H1 (cell line): ENCODE measurements around the gene UGT1A6. TPM values are rescaled to one million over a fixed set of nuclear protein-coding genes. Genes with fewer than 3 reads are reported as not detected.

Experiments
- CTCF ChIA-PET: fragments of 300-600 bp; sonication (Branson Sonifier 250); formaldehyde crosslinking; loops from one replicate; lab custom pipeline; 2021; ENCODE audit not compliant: partially characterized antibody; lab: Charles Lee
- POLR2A ChIA-PET: fragments of 300-600 bp; sonication (Branson Sonifier 250); formaldehyde crosslinking; loops from one replicate; lab custom pipeline; 2021; ENCODE audit warnings: inconsistent platforms; ENCODE audit not compliant: partially characterized antibody; lab: Charles Lee
- DNase-seq, 2 experiments: peaks; one replicate each; pipeline versions ENCODE4 v3.0.0 to v3.0.0-alpha.2; 2010 to 2022; ENCODE audit warnings: low spot score in 2 of 2, low read depth in 1 of 2, mixed read lengths in 1 of 2
- FAIRE-seq: peaks from 2 replicates; lab custom pipeline; 2011; peaks lifted over from hg19 to GRCh38; lab: Jason Lieb, UNC
- H2AFZ ChIP-seq: 2 replicates; pipeline ENCODE4 v1.8.1; 2012; ENCODE audit warnings: low read length, inconsistent platforms
- H2AK5ac ChIP-seq: 2 replicates; pipeline ENCODE4 v1.6.1; 2013; ENCODE audit warnings: low read depth, low read length
- H2BK120ac ChIP-seq: replicated peaks from 2 replicates; pipeline ENCODE3; 2013; ENCODE audit warnings: low read depth, low read length, inconsistent platforms
- H2BK12ac ChIP-seq: 2 replicates; pipeline ENCODE4 v1.6.1; 2013; ENCODE audit warnings: low read depth, low read length
- H2BK15ac ChIP-seq: 2 replicates; pipeline ENCODE4 v1.6.1; 2013; ENCODE audit warnings: low read length
- H2BK20ac ChIP-seq: 2 replicates; pipeline ENCODE4 v1.6.1; 2013; ENCODE audit warnings: low read length
- H2BK5ac ChIP-seq: 2 replicates; pipeline ENCODE4 v1.6.1; 2013; ENCODE audit warnings: low read depth, low read length
- H3K14ac ChIP-seq: 2 replicates; pipeline ENCODE4 v1.6.1; 2013; ENCODE audit warnings: inconsistent platforms; ENCODE audit not compliant: insufficient read length
- H3K18ac ChIP-seq: 2 replicates; pipeline ENCODE4 v1.6.1; 2013; ENCODE audit warnings: low read length; ENCODE audit errors: extremely low read depth
- H3K23ac ChIP-seq: 2 replicates; pipeline ENCODE4 v1.6.1; 2013; ENCODE audit warnings: inconsistent platforms; ENCODE audit not compliant: insufficient read length
- H3K23me2 ChIP-seq: 2 replicates; pipeline ENCODE4 v1.6.1; 2013; ENCODE audit warnings: low read depth, low read length
- H3K27ac ChIP-seq: 2 replicates; pipeline ENCODE4 v1.6.1; 2011; ENCODE audit warnings: low read depth, low read length, inconsistent platforms
- H3K27me3 ChIP-seq, 4 experiments: replicated peaks in 1 of 4; 1 replicate in 1 of 4; 2 replicates in 3 of 4; pipeline versions ENCODE4 v1.6.1 to v1.8.1; 2011 to 2013; ENCODE audit warnings: low read length in 3 of 4, mild to moderate bottlenecking in 3 of 4, inconsistent platforms in 2 of 4, mixed read lengths in 2 of 4, moderate library complexity in 1 of 4; ENCODE audit not compliant: control insufficient read depth in 3 of 4, insufficient read depth in 3 of 4; ENCODE audit errors: extremely low read depth in 1 of 4
- H3K36me3 ChIP-seq, 4 experiments: 2 replicates each; pipeline versions ENCODE4 v1.6.1 to v1.8.1; 2011 to 2013; ENCODE audit warnings: mild to moderate bottlenecking in 4 of 4, low read length in 3 of 4, moderate library complexity in 2 of 4, control low read depth in 1 of 4, inconsistent platforms in 1 of 4; ENCODE audit not compliant: insufficient read depth in 4 of 4, control insufficient read depth in 2 of 4
- H3K4ac ChIP-seq: replicated peaks from 2 replicates; pipeline ENCODE3; 2013; ENCODE audit warnings: low read length, low read depth, mixed read lengths, inconsistent platforms; ENCODE audit not compliant: insufficient read length
- H3K4me1 ChIP-seq, 4 experiments: replicated peaks in 1 of 4; 1 replicate in 1 of 4; 2 replicates in 3 of 4; pipeline versions ENCODE4 v1.6.1 to v1.8.1; 2011 to 2013; ENCODE audit warnings: low read length in 3 of 4, inconsistent platforms in 2 of 4, mixed read lengths in 1 of 4; ENCODE audit not compliant: insufficient read depth in 4 of 4, control insufficient read depth in 3 of 4
- H3K4me2 ChIP-seq, 2 experiments: 2 replicates each; pipeline versions ENCODE4 v1.6.1 to v1.8.1; 2011 to 2013; ENCODE audit warnings: low read depth in 2 of 2, low read length in 2 of 2, control low read depth in 1 of 2, inconsistent platforms in 1 of 2, mild to moderate bottlenecking in 1 of 2; ENCODE audit not compliant: insufficient read depth in 1 of 2
- H3K4me3 ChIP-seq, 4 experiments: fragments of 200-600, 300-600 bp in 1 of 4; sonication (generic), shearing (Covaris generic), sonication (Bioruptor Twin) in 1 of 4; 2 replicates each; pipeline versions ENCODE4 v1.5.1 to v1.8.1; 2011 to 2016; ENCODE audit warnings: low read length in 4 of 4, low read depth in 3 of 4, control low read depth in 2 of 4, inconsistent platforms in 2 of 4, mild to moderate bottlenecking in 2 of 4, mixed read lengths in 1 of 4, moderate library complexity in 1 of 4; ENCODE audit not compliant: insufficient read depth in 2 of 4; ENCODE audit errors: extremely low read depth in 1 of 4
- H3K56ac ChIP-seq: replicated peaks from 2 replicates; pipeline ENCODE3; 2013; ENCODE audit warnings: low read depth, mild to moderate bottlenecking, mixed read lengths, low read length, inconsistent platforms; ENCODE audit not compliant: insufficient read length
- H3K79me1 ChIP-seq: 2 replicates; pipeline ENCODE4 v1.6.1; 2013; ENCODE audit warnings: low read depth, low read length, control low read depth
- H3K79me2 ChIP-seq, 2 experiments: 2 replicates each; pipeline versions ENCODE4 v1.6.1 to v1.8.1; 2012 to 2013; ENCODE audit warnings: low read length in 2 of 2, mild to moderate bottlenecking in 2 of 2, inconsistent platforms in 1 of 2; ENCODE audit not compliant: insufficient read depth in 2 of 2, control insufficient read depth in 1 of 2
- H3K9ac ChIP-seq, 4 experiments: replicated peaks in 1 of 4; 1 replicate in 1 of 4; 2 replicates in 3 of 4; pipeline versions ENCODE4 v1.6.1 to v1.8.1; 2011 to 2013; ENCODE audit warnings: low read depth in 3 of 4, low read length in 3 of 4, control low read depth in 2 of 4, mild to moderate bottlenecking in 2 of 4, moderate library complexity in 2 of 4, inconsistent platforms in 1 of 4; ENCODE audit errors: extremely low read depth in 1 of 4
- H3K9me3 ChIP-seq, 2 experiments: 2 replicates each; pipeline versions ENCODE4 v1.6.1 to v1.8.1; 2012 to 2013; ENCODE audit warnings: mild to moderate bottlenecking in 2 of 2, moderate library complexity in 2 of 2, control low read depth in 1 of 2, inconsistent platforms in 1 of 2, low read depth in 1 of 2, low read length in 1 of 2, mixed read lengths in 1 of 2; ENCODE audit not compliant: insufficient read depth in 2 of 2
- H4K20me1 ChIP-seq, 2 experiments: replicated peaks in 1 of 2; 2 replicates each; pipeline versions ENCODE3 to v1.8.1; 2011 to 2013; ENCODE audit warnings: inconsistent platforms in 2 of 2, low read length in 2 of 2, mild to moderate bottlenecking in 1 of 2; ENCODE audit not compliant: insufficient read depth in 2 of 2, control insufficient read depth in 1 of 2
- H4K5ac ChIP-seq: 2 replicates; pipeline ENCODE4 v1.6.1; 2013; ENCODE audit warnings: low read length, low read depth, mixed read lengths, inconsistent platforms; ENCODE audit not compliant: insufficient read length
- H4K8ac ChIP-seq: 2 replicates; pipeline ENCODE4 v1.8.0; 2013; ENCODE audit warnings: mild to moderate bottlenecking, moderate library complexity, low read length, inconsistent platforms; ENCODE audit not compliant: insufficient read depth; ENCODE audit errors: extremely low read depth
- H4K91ac ChIP-seq: replicated peaks from 2 replicates; pipeline ENCODE3; 2013; ENCODE audit warnings: low read length, mixed read lengths, inconsistent platforms; ENCODE audit not compliant: insufficient read length
- FOSL1 ChIP-seq: IDR thresholded peaks from 2 replicates; pipeline ENCODE4 v1.6.1; 2011; ENCODE audit warnings: mild to moderate bottlenecking, low read depth, low read length, moderate library complexity; ENCODE audit not compliant: insufficient read depth
- MAFK ChIP-seq: IDR thresholded peaks from 2 replicates; pipeline ENCODE4 v1.6.1; 2012; ENCODE audit warnings: low read depth, mild to moderate bottlenecking, improper control_type of control experiment, low read length
- NRF1 ChIP-seq: IDR thresholded peaks from 2 replicates; pipeline ENCODE4 v1.6.1; 2011; ENCODE audit warnings: mild to moderate bottlenecking, low read depth, low read length, improper control_type of control experiment
- RBBP5 ChIP-seq: IDR thresholded peaks from 2 replicates; pipeline ENCODE4 v1.7.1; 2012; ENCODE audit warnings: low read depth, mild to moderate bottlenecking, inconsistent platforms, low read length, moderate library complexity, borderline replicate concordance
- RXRA ChIP-seq: IDR thresholded peaks from 2 replicates; pipeline ENCODE4 v1.6.1; 2011; ENCODE audit warnings: low read depth, mild to moderate bottlenecking, low read length, moderate library complexity; ENCODE audit not compliant: insufficient read depth
- SAP30 ChIP-seq: fragments of 300-600 bp; sonication (generic); IDR thresholded peaks from 2 replicates; pipeline ENCODE4 v1.7.1; 2012; ENCODE audit warnings: low read length, moderate library complexity, mild to moderate bottlenecking, inconsistent platforms; ENCODE audit not compliant: insufficient read depth, insufficient replicate concordance
- TBP ChIP-seq: IDR thresholded peaks from 2 replicates; pipeline ENCODE4 v1.6.1; 2011; ENCODE audit warnings: low read depth, low read length, improper control_type of control experiment
- TCF12 ChIP-seq: IDR thresholded peaks from 2 replicates; pipeline ENCODE4 v1.6.1; 2011; ENCODE audit warnings: low read depth, mild to moderate bottlenecking, low read length
- TEAD4 ChIP-seq: IDR thresholded peaks from 2 replicates; pipeline ENCODE4 v1.6.1; 2012; ENCODE audit warnings: low read depth, low read length, inconsistent platforms, mixed read lengths
- WGBS, 2 experiments: shearing (Covaris generic) in 1 of 2; methylation state at CpG; one replicate each; pipeline versions ENCODE4 v1.1.6 to v1.1.7; 2013 to 2015; ENCODE audit warnings: low lambda C conversion rate in 2 of 2, mixed read lengths in 2 of 2, inconsistent platforms in 1 of 2, low coverage in 1 of 2, missing lambda C conversion rate in 1 of 2; ENCODE audit not compliant: insufficient replicate concordance in 2 of 2, insufficient coverage in 1 of 2, insufficient read length in 1 of 2; ENCODE audit errors: extremely low coverage in 1 of 2, missing lambda C conversion rate in 1 of 2; 5-methylcytosine and 5-hydroxymethylcytosine counted together
- polyA plus RNA-seq, 7 experiments: library from polyadenylated mRNA; depleted of rRNA in 3 of 7; stranded (reverse) in 5 of 7; unstranded in 2 of 7; fragments of >200 nt in 5 of 7; fragments of 200-250 nt in 2 of 7; gene quantifications; 1 replicate in 5 of 7; 2 replicates in 1 of 7; 4 replicates in 1 of 7; pipeline versions ENCODE4 v1.2.1 to v1.2.3, GENCODE V29; 2011 to 2013; ENCODE audit warnings: missing spikeins in 2 of 7, mixed read lengths in 2 of 7
- total RNA-seq: library from RNA; stranded (reverse); fragmentation: NEBNext Ultra II Directional; extraction: Animal tissue kit (Norgen Biotek cat#: 25700); gene quantifications from 2 replicates; pipeline ENCODE4 v1.2.1, GENCODE V29; 2021

UGT1A6 gene
- total and polyA plus RNA-seq, 2 of the 8 experiments (the other 6 are each of a cell fraction or from before 2014, with no cell fraction given): not detected

DNA sequence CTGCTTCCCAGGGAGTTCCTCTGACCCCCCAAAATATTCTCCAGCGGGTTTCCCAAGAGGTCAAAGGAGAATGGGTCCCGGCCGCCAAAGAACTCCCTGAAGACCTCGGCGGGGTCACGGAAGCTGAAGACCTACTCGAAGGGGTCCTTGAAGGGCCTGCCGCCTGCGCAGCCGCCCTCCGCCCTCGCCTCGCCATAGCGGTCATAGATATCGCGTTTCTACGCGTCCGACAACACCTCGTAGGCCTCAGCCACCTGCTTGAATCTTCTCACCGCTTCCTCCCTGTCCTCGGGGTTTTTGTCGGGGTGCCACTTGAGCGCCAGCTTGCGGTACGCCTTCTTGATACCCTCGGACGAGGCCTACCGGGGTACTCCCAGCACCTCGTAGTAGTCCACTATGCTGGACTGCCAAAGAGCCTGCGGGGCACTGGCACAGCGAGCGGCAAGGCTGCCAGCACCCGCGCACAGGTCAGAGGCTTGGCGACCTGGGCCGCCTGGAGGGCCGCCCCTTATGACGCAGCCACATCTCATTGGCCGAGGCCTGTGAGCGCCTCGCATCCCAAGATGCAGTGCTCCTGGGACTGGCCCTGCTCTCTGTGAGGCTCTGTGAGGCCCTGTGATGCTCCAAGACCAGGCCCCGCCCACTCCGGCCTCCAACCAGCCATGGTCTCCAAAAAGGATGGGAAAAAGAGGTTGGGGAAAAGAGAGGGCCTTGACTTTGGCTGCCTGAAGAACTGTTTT lies 62.4 kb downstream of the UGT1A6 start:
- Histone ChIP-seq H3K79me2 (no peaks in the 10 kb centered on the region), H3K4me3 (no peak overlapping the region), H3K27ac (no peak overlapping the region), H4K5ac (no peak overlapping the region), H2BK12ac (no peak overlapping the region), H2AFZ (no peak overlapping the region), H3K4me1 (no peaks in the 10 kb centered on the region), H3K27me3 (no peaks in the 10 kb centered on the region), H4K20me1 (no peaks in the 10 kb centered on the region), H2BK5ac (no peak overlapping the region), H3K9ac (no peak overlapping the region), H2BK120ac (no peak overlapping the region), H4K8ac (no peak overlapping the region), H3K23ac (no peak overlapping the region), H2BK15ac (no peak overlapping the region), H3K4me2 (no peak overlapping the region), H3K23me2 (no peaks in the 10 kb centered on the region), H3K18ac (no peak overlapping the region), H3K9me3 (peaks cover 17 to 18% of the 10 kb centered on the region in 2 experiments; a peak in 3 of 4 replicates), H2BK20ac (no peak overlapping the region), H3K56ac (no peak overlapping the region), H2AK5ac (no peak overlapping the region), H3K79me1 (no peaks in the 10 kb centered on the region), H3K36me3 (no peaks in the 10 kb centered on the region), H4K91ac (no peak overlapping the region), H3K4ac (no peak overlapping the region), H3K14ac (no peak overlapping the region)
- CTCF ChIA-PET: no interaction called here
- no peak for DNase-seq
- POLR2A ChIA-PET: no interaction called here
- FAIRE-seq: no peak
- WGBS, 2 experiments: 97% methylated on average over 38 of the region's 44 CpGs; no CpG with 5 or more reads in 1 of the 2 experiments
- no peak for TF ChIP-seq MAFK
- TF ChIP-seq TBP: no peak
- TF ChIP-seq SAP30: no peak
- no peak for TF ChIP-seq TEAD4
- TF ChIP-seq RBBP5: no peak
- TF ChIP-seq RXRA: no peak
- no peak for TF ChIP-seq TCF12
- TF ChIP-seq NRF1: no peak
- TF ChIP-seq FOSL1: no peak
